Stimulated activated CD4-positive, alpha-beta T cell treated with anti-CD3 and anti-CD28 coated beads, Interleukin-12 subunit alpha, Interleukin-12 subunit beta, amount 100 ng/mL, for 24 hours (primary cell): ENCODE results near the gene RPL27A.

Experiments used
- DNase-seq, 2 experiments: peaks; one replicate each; pipeline ENCODE4 v3.0.0-alpha.2; 2020; ENCODE audit warnings: low read depth in 2 of 2

Gene RPL27A

GRCh38 chr11:8674859-8675258 is 7.7 kb upstream of the RPL27A start:
- DNase-seq, result no peak

- DNase-seq, result no peak
Measured at GRCh38 chr11:8676458-8676857, 6.1 kb upstream of the RPL27A start.

- DNase-seq, result no peak
Measured at GRCh38 chr11:8679006-8679405, 3.6 kb upstream of the RPL27A start.

- no peak for DNase-seq
Measured at GRCh38 chr11:8681837-8682302, 722 bp upstream of the RPL27A start.

GRCh38 chr11:8683115-8683807 is 669 bp downstream of the RPL27A start:
- DNase-seq, result no peak

GRCh38 chr11:8684600-8685290 is 2.2 kb downstream of the RPL27A start:
- no peak for DNase-seq

- DNase-seq, result no peak
Measured at GRCh38 chr11:8685306-8685705, 2.7 kb downstream of the RPL27A start.

GRCh38 chr11:8685820-8686219 is 3.2 kb downstream of the RPL27A start:
- no peak for DNase-seq

GRCh38 chr11:8686325-8686724 is 3.7 kb downstream of the RPL27A start:
- no peak for DNase-seq

GRCh38 chr11:8688414-8689362 is 6.1 kb downstream of the RPL27A start:
- peak; percentile 81 to 86 for DNase-seq

GRCh38 chr11:8689726-8690255 is 7.2 kb downstream of the RPL27A start:
- no peak for DNase-seq

- no peak for DNase-seq
Measured at GRCh38 chr11:8690374-8691342, 8.1 kb downstream of the RPL27A start.

- DNase-seq, result no peak
Measured at GRCh38 chr11:8691601-8692000, 9.0 kb downstream of the RPL27A start.

GRCh38 chr11:8692417-8692816 is 9.8 kb downstream of the RPL27A start:
- no peak for DNase-seq

- DNase-seq, result no peak
Measured at GRCh38 chr11:8693010-8693551, 10.5 kb downstream of the RPL27A start.

GRCh38 chr11:8693555-8693954 is 11.0 kb downstream of the RPL27A start:
- DNase-seq, result no peak

- no peak for DNase-seq
Measured at GRCh38 chr11:8694137-8694536, 11.5 kb downstream of the RPL27A start.

GRCh38 chr11:8697054-8697453 is 14.5 kb downstream of the RPL27A start:
- DNase-seq, result no peak

GRCh38 chr11:8698379-8698851 is 15.8 kb downstream of the RPL27A start:
- no peak for DNase-seq

GRCh38 chr11:8698917-8699441 is 16.4 kb downstream of the RPL27A start:
- no peak for DNase-seq
